Chondrocyte (in vitro differentiated cells): ENCODE results near the gene DMRT2. TPM values are rescaled to one million over a fixed set of nuclear protein-coding genes. Genes with fewer than 3 reads are reported as not detected.

Experiments
- DNase-seq: peaks from one replicate; pipeline ENCODE4 v3.0.0; 2021; ENCODE audit warnings: mixed read lengths, low spot score
- H3K27ac Mint-ChIP-seq: one replicate; pipeline ENCODE4 v1.8.0; 2021; ENCODE audit warnings: mild to moderate bottlenecking, moderate library complexity, mixed read lengths; ENCODE audit not compliant: unreplicated experiment
- H3K27me3 Mint-ChIP-seq: 2 replicates; pipeline ENCODE4 v1.8.0; 2021; ENCODE audit warnings: low read depth, mixed read lengths
- H3K36me3 Mint-ChIP-seq: 2 replicates; pipeline ENCODE4 v1.8.0; 2021; ENCODE audit warnings: low read depth, mixed read lengths
- H3K4me1 Mint-ChIP-seq: 2 replicates; pipeline ENCODE4 v1.8.0; 2021; ENCODE audit warnings: low read depth, mild to moderate bottlenecking, mixed read lengths
- H3K4me3 Mint-ChIP-seq: one replicate; pipeline ENCODE4 v1.8.0; 2021; ENCODE audit warnings: mild to moderate bottlenecking, moderate library complexity, mixed read lengths; ENCODE audit not compliant: unreplicated experiment
- H3K9me3 Mint-ChIP-seq: 2 replicates; pipeline ENCODE4 v1.8.0; 2021; ENCODE audit warnings: low read depth, mixed read lengths
- CTCF ChIP-seq: fragments of 200-600 bp; sonication (generic); IDR thresholded peaks from 2 replicates; pipeline ENCODE4 v1.5.0; 2021; ENCODE audit warnings: antibody characterized with exemption, mild to moderate bottlenecking, moderate library complexity
- total RNA-seq: library from RNA; stranded (reverse); gene quantifications from 3 replicates; pipeline ENCODE4 v1.2.1, GENCODE V29; 2021

The DMRT2 gene
- total RNA-seq, 1 donor from 2014 or later: not detected

GRCh38 chr9:1055166-1055565 lies 5.0 kb downstream of the DMRT2 start:
- Mint-ChIP-seq H3K4me1 (peaks cover 15% of the 10 kb centered on the region), H3K4me3 (no peak overlapping the region), H3K9me3 (no peaks in the 10 kb centered on the region), H3K36me3 (no peaks in the 10 kb centered on the region), H3K27ac (no peak overlapping the region), H3K27me3 (peaks cover 37% of the 10 kb centered on the region)
- TF ChIP-seq CTCF: no peak
- no peak for DNase-seq

- H3K9me3 Mint-ChIP-seq: no peaks in the 10 kb centered on the region
- peaks cover 19% of the 10 kb centered on the region for H3K27me3 Mint-ChIP-seq
- no peak for TF ChIP-seq CTCF
- no peaks in the 10 kb centered on the region for H3K36me3 Mint-ChIP-seq
- no peaks in the 10 kb centered on the region for H3K4me1 Mint-ChIP-seq
- H3K4me3 Mint-ChIP-seq: no peak overlapping the region
- H3K27ac Mint-ChIP-seq: no peak overlapping the region
- DNase-seq: no peak
Observed at GRCh38 chr9:1057910-1058309, 7.8 kb downstream of the DMRT2 start.

GRCh38 chr9:1058826-1059487 lies 8.8 kb downstream of the DMRT2 start:
- Mint-ChIP-seq H3K27me3 (peaks cover 11% of the 10 kb centered on the region), H3K36me3 (no peaks in the 10 kb centered on the region), H3K9me3 (no peaks in the 10 kb centered on the region), H3K27ac (no peak overlapping the region), H3K4me3 (no peak overlapping the region), H3K4me1 (no peaks in the 10 kb centered on the region)
- no peak for TF ChIP-seq CTCF
- no peak for DNase-seq

- no peak for TF ChIP-seq CTCF
Observed at GRCh38 chr9:1065130-1065529, 15.0 kb downstream of the DMRT2 start.

GRCh38 chr9:1070692-1071091 lies 20.5 kb downstream of the DMRT2 start:
- no peak for DNase-seq
- no peak overlapping the region for H3K27ac Mint-ChIP-seq

More at GRCh38 chr9:1065130-1065529, 15.0 kb downstream of the DMRT2 start:
- H3K27me3 Mint-ChIP-seq: no peaks in the 10 kb centered on the region
- H3K4me3 Mint-ChIP-seq: no peak overlapping the region
- H3K27ac Mint-ChIP-seq: no peak overlapping the region
- peaks cover 1% of the 10 kb centered on the region for H3K36me3 Mint-ChIP-seq
- peaks cover 24% of the 10 kb centered on the region for H3K9me3 Mint-ChIP-seq
- no peaks in the 10 kb centered on the region for H3K4me1 Mint-ChIP-seq
- no peak for DNase-seq

More at GRCh38 chr9:1070692-1071091, 20.5 kb downstream of the DMRT2 start:
- peaks cover 1% of the 10 kb centered on the region for H3K36me3 Mint-ChIP-seq
- TF ChIP-seq CTCF: no peak
- no peaks in the 10 kb centered on the region for H3K27me3 Mint-ChIP-seq
- peaks cover 26% of the 10 kb centered on the region for H3K9me3 Mint-ChIP-seq
- no peak overlapping the region for H3K4me3 Mint-ChIP-seq
- no peaks in the 10 kb centered on the region for H3K4me1 Mint-ChIP-seq
